Bronchial epithelial cell (primary cell): ENCODE measurements around the gene RTP5. TPM values are rescaled to one million over a fixed set of nuclear protein-coding genes. Genes with fewer than 3 reads are reported as not detected.
"Not testable (repeated sequence)": the region's sequence is repeated elsewhere in the genome, so short reads cannot be mapped to it uniquely, and the experiment has no call there.

Experiments used
- DNase-seq: peaks from one replicate; pipeline ENCODE4 v3.0.0-alpha.2; 2010; ENCODE audit warnings: low read depth
- FAIRE-seq: peaks from 2 replicates; lab custom pipeline; 2011; peaks lifted over from hg19 to GRCh38; lab: Jason Lieb, UNC
- H3K27me3 ChIP-seq: 2 replicates; pipeline ENCODE4 v1.5.1; 2011; ENCODE audit warnings: low read length; ENCODE audit not compliant: control insufficient read depth, insufficient read depth
- H3K36me3 ChIP-seq: 2 replicates; pipeline ENCODE4 v1.5.1; 2011; ENCODE audit warnings: low read length; ENCODE audit not compliant: control insufficient read depth, insufficient read depth
- H3K4me3 ChIP-seq: 2 replicates; pipeline ENCODE4 v1.5.1; 2011; ENCODE audit warnings: mild to moderate bottlenecking, low read depth, low read length, control low read depth
- CTCF ChIP-seq: IDR thresholded peaks from 2 replicates; pipeline ENCODE4 v1.5.1; 2011; ENCODE audit warnings: mild to moderate bottlenecking, moderate library complexity, low read length, control low read depth, inconsistent platforms; ENCODE audit not compliant: insufficient read depth, severe bottlenecking
- total RNA-seq: library from RNA; depleted of rRNA; stranded (reverse); fragments of >200 nt; gene quantifications from 2 replicates; pipeline ENCODE4 v1.2.1, GENCODE V29; 2014

RTP5 gene
- total RNA-seq, 1 donor from 2014 or later: not detected

GRCh38 chr2:241827394-241827793, 42.1 kb upstream of the RTP5 start:
- Histone ChIP-seq H3K36me3 (no peaks in the 10 kb centered on the region), H3K4me3 (no peak overlapping the region), H3K27me3 (no peaks in the 10 kb centered on the region)
- DNase-seq (no peak), FAIRE-seq (no peak)
- no peak for TF ChIP-seq CTCF

GRCh38 chr2:241833101-241833663, 36.3 kb upstream of the RTP5 start:
- Histone ChIP-seq H3K27me3 (no peaks in the 10 kb centered on the region), H3K4me3 (no peak overlapping the region), H3K36me3 (no peaks in the 10 kb centered on the region)
- no peak for TF ChIP-seq CTCF
- no peak for FAIRE-seq
- no peak for DNase-seq

- not testable (repeated sequence) for FAIRE-seq, H3K36me3 ChIP-seq, H3K4me3 ChIP-seq, H3K27me3 ChIP-seq, DNase-seq
Measured at GRCh38 chr2:241833756-241834526, 35.6 kb upstream of the RTP5 start.

- no peak for FAIRE-seq
- Histone ChIP-seq H3K27me3 (no peaks in the 10 kb centered on the region), H3K36me3 (no peaks in the 10 kb centered on the region), H3K4me3 (no peak overlapping the region)
- TF ChIP-seq CTCF: no peak
- no peak for DNase-seq
Measured at GRCh38 chr2:241834527-241835210, 34.9 kb upstream of the RTP5 start.

GRCh38 chr2:241835611-241836010, 33.9 kb upstream of the RTP5 start:
- no peaks in the 10 kb centered on the region for H3K27me3 ChIP-seq

More at GRCh38 chr2:241835611-241836010, 33.9 kb upstream of the RTP5 start:
- H3K36me3 ChIP-seq: no peaks in the 10 kb centered on the region
- no peak for FAIRE-seq
- TF ChIP-seq CTCF: no peak
- DNase-seq: no peak
- H3K4me3 ChIP-seq: no peak overlapping the region
